ENCODE measurements around the gene FGF12. TPM values are rescaled to one million over a fixed set of nuclear protein-coding genes. Genes with fewer than 3 reads are reported as not detected.

Gene FGF12
- total RNA-seq, 1 experiment from 2014 or later = 9.7 TPM

DNA sequence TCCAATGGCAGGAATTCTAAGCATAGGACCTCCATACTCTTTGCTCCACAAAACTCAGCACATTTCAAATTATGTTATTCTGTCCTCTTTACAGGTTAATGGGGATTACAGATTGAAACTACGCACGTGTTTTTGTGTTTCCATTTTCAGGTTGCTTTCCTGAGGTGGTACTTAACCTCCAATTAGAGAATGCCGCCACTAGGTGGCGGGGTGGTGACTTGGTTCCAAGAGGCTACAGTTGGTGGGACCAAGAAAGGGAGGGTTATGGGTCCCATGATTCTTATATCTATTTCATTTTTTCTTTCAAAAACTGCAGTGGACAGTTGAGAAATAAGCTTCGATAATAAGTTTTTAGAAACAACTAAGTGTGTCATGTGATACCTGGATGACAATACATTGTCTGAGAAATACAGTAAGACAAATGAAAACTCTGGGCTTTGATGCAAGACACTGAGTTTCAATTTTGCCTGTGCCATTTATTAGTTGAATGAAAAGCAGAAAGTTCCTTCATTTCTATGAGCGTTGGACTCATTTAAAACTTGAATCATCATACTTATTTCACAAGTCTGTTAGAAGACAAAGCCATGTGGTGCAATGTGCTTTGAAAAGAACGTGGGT, 539.0 kb downstream of the FGF12 start:
- BruUV-seq (replicated peaks) = no TSS peak
- Mint-ChIP-seq H3K4me1 (ENCODE audit: low read depth, unreplicated experiment) (peaks cover 15% of the 10 kb centered on the region), H3K4me3 (ENCODE audit: low read depth, unreplicated experiment) (no peak overlapping the region), H3K36me3 (ENCODE audit: insufficient read depth, unreplicated experiment) (no peaks in the 10 kb centered on the region), H3K9me3 (ENCODE audit: low read depth, unreplicated experiment) (no peaks in the 10 kb centered on the region), H3K27me3 (ENCODE audit: unreplicated experiment) (no peaks in the 10 kb centered on the region), H3K27ac (ENCODE audit: unreplicated experiment) (no peak overlapping the region)
- CTCF ChIA-PET = interaction anchor here (0.6 to 3.6 kb wide), 3 partner anchors 122 to 256 kb away, joined by 5 to 27 read pairs (median 5); no protein-coding TSS in a partner anchor
- TF ChIP-seq, protein P1, sequence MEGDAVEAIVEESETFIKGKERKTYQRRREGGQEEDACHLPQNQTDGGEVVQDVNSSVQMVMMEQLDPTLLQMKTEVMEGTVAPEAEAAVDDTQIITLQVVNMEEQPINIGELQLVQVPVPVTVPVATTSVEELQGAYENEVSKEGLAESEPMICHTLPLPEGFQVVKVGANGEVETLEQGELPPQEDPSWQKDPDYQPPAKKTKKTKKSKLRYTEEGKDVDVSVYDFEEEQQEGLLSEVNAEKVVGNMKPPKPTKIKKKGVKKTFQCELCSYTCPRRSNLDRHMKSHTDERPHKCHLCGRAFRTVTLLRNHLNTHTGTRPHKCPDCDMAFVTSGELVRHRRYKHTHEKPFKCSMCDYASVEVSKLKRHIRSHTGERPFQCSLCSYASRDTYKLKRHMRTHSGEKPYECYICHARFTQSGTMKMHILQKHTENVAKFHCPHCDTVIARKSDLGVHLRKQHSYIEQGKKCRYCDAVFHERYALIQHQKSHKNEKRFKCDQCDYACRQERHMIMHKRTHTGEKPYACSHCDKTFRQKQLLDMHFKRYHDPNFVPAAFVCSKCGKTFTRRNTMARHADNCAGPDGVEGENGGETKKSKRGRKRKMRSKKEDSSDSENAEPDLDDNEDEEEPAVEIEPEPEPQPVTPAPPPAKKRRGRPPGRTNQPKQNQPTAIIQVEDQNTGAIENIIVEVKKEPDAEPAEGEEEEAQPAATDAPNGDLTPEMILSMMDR (IDR thresholded peaks at IDR 0.05; ENCODE audit: unreplicated experiment) = peak; percentile 94
- intact Hi-C loops (cut with micrococcal nuclease; ENCODE audit: unreplicated experiment) = loop anchor here (1.0 to 10.0 kb wide), 4 partner anchors 94 to 774 kb away; no protein-coding TSS in a partner anchor
- peak; percentile 84 for DNase-seq

DNA sequence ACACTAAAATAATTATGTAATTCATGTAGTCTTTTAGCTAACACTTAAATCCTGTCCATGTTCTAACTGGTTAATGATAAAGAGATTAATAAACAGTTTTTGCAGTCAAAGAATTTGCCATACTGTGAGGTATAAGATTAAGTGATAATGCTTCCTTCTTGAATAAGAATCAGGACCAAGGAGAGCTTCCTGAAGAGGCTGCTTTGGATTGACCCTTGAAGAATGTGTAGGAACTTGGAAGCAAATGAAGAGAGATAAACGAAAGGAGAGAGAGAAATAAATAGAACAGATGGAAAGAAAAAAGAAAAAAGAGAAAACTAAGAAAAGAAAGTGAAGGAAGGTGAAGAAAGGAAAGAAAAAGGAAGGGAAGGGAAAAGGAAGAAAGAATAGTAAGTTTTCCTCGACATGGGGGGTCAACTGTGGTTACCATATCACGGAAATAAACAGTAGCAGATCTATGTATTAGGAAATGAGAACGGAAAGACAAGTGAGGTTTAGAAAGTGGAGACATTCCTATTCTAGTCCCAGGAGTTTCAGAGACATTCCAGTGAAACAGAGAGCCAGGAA, 539.8 kb downstream of the FGF12 start:
- Mint-ChIP-seq H3K4me3 (ENCODE audit: low read depth, unreplicated experiment) (peak overlapping the region; percentile 0), H3K4me1 (ENCODE audit: low read depth, unreplicated experiment) (peaks cover 15% of the 10 kb centered on the region), H3K27ac (ENCODE audit: unreplicated experiment) (no peak overlapping the region), H3K9me3 (ENCODE audit: low read depth, unreplicated experiment) (no peaks in the 10 kb centered on the region), H3K27me3 (ENCODE audit: unreplicated experiment) (no peaks in the 10 kb centered on the region), H3K36me3 (ENCODE audit: insufficient read depth, unreplicated experiment) (no peaks in the 10 kb centered on the region)
- CTCF ChIA-PET = interaction anchor here (0.7 to 3.6 kb wide), 3 partner anchors 86 to 257 kb away, joined by 3 to 27 read pairs (median 5); no protein-coding TSS in a partner anchor
- intact Hi-C loops (cut with micrococcal nuclease; ENCODE audit: unreplicated experiment) = loop anchor here (1.0 to 10.0 kb wide), 4 partner anchors 95 to 773 kb away; no protein-coding TSS in a partner anchor
- no TSS peak for BruUV-seq (replicated peaks)
- no peak for DNase-seq
- TF ChIP-seq, protein P1 (IDR thresholded peaks at IDR 0.05; ENCODE audit: unreplicated experiment) = no peak

DNA sequence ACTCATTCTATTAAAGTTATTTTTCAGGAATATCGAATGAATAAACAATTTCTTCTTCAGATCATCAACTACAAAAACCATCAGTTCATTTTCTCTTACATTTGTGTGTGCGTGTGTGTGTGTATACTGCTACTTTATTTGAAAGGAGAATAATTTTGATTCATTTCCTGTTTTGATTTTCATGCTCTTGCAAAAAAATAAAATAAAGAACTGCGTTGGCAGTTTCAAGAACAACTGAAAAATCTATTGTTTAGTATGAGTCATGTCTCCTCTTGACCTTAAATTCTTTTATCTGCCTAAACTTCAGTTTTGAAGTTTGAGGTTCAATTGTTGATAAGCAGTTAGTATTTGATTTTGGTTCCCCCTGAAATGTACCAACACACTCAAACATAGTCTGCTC, 540.8 kb downstream of the FGF12 start:
- CTCF ChIA-PET = interaction anchor here (3.6 kb wide), 1 partner anchor 258 kb away, joined by 27 read pairs; no protein-coding TSS in a partner anchor
- H3K4me1 Mint-ChIP-seq (ENCODE audit: low read depth, unreplicated experiment) = peaks cover 15% of the 10 kb centered on the region
- intact Hi-C loops (cut with micrococcal nuclease; ENCODE audit: unreplicated experiment) = loop anchor here (5.0 to 10.0 kb wide), 2 partner anchors 96 to 772 kb away; no protein-coding TSS in a partner anchor

DNA sequence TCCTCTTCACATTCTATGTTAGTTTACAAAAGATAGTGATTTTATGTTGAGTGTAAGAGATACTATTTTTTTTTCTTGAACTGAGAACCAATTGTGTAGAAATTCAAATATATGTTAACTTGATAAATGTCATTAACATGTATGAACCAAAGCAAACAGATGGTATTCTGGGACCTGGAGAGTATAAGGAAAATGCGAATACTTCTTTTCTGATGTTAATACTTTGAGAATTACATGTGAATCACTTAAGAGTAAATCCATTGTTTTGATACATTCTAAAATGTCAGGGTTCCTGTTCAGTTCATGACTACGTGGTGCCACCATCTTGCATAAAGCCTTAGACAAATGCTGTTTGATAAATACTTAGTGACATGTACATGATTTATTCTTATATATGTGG, 541.3 kb downstream of the FGF12 start:
- no TSS peak for BruUV-seq (replicated peaks)
- Mint-ChIP-seq H3K9me3 (ENCODE audit: low read depth, unreplicated experiment) (no peaks in the 10 kb centered on the region), H3K4me3 (ENCODE audit: low read depth, unreplicated experiment) (no peak overlapping the region), H3K27ac (ENCODE audit: unreplicated experiment) (no peak overlapping the region), H3K36me3 (ENCODE audit: insufficient read depth, unreplicated experiment) (no peaks in the 10 kb centered on the region), H3K27me3 (ENCODE audit: unreplicated experiment) (no peaks in the 10 kb centered on the region), H3K4me1 (ENCODE audit: low read depth, unreplicated experiment) (peaks cover 15% of the 10 kb centered on the region)
- intact Hi-C loops (cut with micrococcal nuclease; ENCODE audit: unreplicated experiment) = loop anchor here (5.0 to 10.0 kb wide), 2 partner anchors 96 to 771 kb away; no protein-coding TSS in a partner anchor
- TF ChIP-seq, protein P1 (IDR thresholded peaks at IDR 0.05; ENCODE audit: unreplicated experiment) = no peak
- CTCF ChIA-PET = no interaction called here
- DNase-seq = no peak

More for the DNA sequence above, 540.8 kb downstream of the FGF12 start:
- TF ChIP-seq, protein P1 (IDR thresholded peaks at IDR 0.05; ENCODE audit: unreplicated experiment) = no peak
- H3K9me3 Mint-ChIP-seq (ENCODE audit: low read depth, unreplicated experiment) = no peaks in the 10 kb centered on the region
- H3K36me3 Mint-ChIP-seq (ENCODE audit: insufficient read depth, unreplicated experiment) = no peaks in the 10 kb centered on the region
- H3K27me3 Mint-ChIP-seq (ENCODE audit: unreplicated experiment) = no peaks in the 10 kb centered on the region
- H3K4me3 Mint-ChIP-seq (ENCODE audit: low read depth, unreplicated experiment) = no peak overlapping the region
- DNase-seq = no peak
- H3K27ac Mint-ChIP-seq (ENCODE audit: unreplicated experiment) = no peak overlapping the region
- no TSS peak for BruUV-seq (replicated peaks)

Data from Calu3 (cell line).